ENCODE results near the gene TMEM120A. TPM values are rescaled to one million over a fixed set of nuclear protein-coding genes. Genes with fewer than 3 reads are reported as not detected.

Gene TMEM120A
- total RNA-seq, 1 donor from 2014 or later: 107 TPM

GRCh38 chr7:75984130-75985008 lies 10.0 kb downstream of the TMEM120A start:
- intact Hi-C loops (cut with micrococcal nuclease): no loop called here
- no peak for ATAC-seq
- DNase-seq: peak; percentile 36

- intact Hi-C loops (cut with micrococcal nuclease): no loop called here
- peak; percentile 38 for DNase-seq
- ATAC-seq: no peak
These were observed 10.8 kb downstream of the TMEM120A start for GRCh38 chr7:75983471-75984129.

DNA sequence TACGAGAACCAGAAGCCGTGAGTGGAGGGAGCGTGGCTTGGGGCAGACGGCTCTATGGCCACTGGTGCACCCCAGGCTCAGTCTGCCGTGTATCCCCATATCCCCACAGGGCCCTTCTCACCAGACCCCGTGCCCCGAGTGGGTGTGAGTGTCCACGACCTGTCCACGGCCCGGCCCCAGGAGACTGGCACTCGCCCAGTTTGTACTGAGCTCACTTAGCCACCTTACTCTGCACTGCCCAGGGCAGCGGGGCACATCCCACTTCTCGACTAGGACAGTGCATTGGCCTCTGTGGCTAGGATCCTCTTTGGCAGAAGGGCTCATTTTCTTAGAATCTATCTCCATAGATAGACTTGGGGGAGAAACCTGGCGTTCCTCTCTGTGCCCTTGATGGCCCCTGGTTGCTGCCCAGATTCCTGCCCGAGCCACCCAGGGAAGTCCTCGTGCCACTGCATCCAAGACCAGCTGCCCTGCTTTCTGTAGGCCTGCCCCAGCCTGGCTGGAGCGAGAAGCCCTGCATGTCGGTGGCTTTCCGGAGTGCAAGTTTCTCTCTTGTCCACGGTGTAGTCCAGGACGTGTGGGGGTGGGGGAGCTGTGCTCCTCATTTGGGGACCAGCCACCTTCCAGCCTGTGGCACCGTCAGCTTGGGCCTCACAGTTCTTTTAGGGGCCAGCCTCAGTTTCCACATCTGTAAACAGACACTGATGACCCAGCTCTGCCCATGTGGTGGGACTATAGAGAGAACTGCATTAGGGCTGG lies 11.9 kb downstream of the TMEM120A start:
- intact Hi-C loops (cut with micrococcal nuclease): no loop called here
- DNase-seq: peak; percentile 9
- no peak for ATAC-seq

DNA sequence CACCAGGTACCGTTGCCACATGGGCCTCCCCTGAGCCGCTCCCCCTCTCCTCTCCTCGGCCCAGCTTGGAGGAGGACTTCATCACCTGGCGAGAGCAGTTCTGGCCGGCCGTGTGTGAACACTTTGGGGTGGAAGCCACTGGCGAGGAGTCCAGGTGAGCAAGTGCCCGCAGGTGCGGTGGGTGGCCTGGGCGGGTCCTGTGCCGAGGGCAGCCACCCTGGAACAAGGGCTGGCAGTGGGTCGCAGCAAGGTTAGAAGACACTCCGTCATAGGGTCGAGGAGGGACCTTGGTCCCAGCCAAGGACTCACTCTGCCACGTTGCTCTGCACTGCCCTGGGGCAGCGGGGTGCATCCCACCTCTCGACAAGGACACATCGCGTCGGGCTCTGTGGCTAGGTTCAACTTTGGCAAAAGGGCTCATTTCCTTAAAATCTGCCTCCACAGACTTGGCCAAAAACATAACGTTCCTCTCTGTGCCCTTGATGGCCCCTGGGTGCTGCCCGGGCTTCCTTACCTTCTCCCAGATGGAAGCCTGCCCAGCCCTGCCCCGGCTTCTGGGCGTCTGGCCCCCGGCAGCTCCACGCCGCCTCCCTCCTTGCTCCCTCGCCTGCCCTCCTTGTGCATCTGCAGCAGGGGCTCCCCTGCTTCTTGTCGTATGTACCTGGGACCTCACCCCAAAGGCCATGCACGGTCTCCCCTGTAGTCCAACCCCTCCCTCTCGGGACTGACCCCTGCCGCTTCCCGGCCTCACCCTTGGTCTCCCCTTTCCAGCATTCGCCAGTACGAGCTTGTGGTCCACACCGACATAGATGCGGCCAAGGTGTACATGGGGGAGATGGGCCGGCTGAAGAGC lies 12.7 kb downstream of the TMEM120A start:
- intact Hi-C loops (cut with micrococcal nuclease): no loop called here
- ATAC-seq: no peak
- no peak for DNase-seq

DNA sequence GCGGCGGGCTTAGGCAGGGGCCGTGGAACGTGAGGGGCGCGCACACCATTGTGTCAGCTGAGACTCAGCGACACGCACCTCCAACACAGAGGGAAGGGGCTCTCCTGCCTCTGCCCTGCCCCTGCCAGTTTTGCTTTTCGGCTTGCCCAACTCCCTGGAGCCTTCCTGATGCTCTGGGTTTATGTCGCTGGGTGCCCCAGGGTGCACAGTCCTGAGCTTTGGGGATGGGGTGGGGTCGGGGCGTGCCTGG lies 13.3 kb downstream of the TMEM120A start:
- intact Hi-C loops (cut with micrococcal nuclease): no loop called here
- DNase-seq (no peak), ATAC-seq (no peak)

- DNase-seq (no peak), ATAC-seq (no peak)
- intact Hi-C loops (cut with micrococcal nuclease): no loop called here
These were observed 13.8 kb downstream of the TMEM120A start for GRCh38 chr7:75980430-75981202.

DNA sequence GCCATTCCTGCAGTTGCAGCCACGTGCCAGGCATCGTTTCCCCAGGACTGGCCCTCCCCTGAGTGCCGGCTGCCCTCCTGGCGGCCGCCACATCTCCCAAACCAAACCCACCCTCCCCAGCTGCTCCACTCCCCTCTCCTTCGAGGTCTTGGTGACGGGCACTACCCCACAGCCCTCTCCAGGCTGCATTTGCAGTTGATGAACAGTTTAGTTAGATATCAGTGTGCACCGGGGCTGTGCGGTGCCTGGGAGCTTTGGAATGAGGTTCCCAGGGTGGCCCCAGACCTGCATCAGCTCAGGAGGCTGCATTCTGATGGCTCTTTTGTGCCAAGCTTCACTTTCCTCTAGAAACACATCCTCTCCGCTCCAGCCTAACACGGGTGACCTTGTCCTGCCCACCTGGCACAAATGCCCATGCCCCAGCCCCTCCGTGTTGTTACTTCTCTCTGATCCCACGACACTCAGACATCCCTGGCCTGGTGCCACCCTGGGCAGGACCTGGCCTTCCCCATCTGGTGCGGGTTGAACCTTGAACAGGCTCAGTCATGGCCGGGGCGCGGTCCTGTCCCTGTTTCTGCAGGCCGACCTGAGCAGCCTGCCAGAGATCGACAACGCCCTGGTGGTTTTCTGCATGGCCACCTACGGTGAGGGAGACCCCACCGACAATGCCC lies 14.5 kb downstream of the TMEM120A start:
- no peak for ATAC-seq
- peak; percentile 65 for DNase-seq
- intact Hi-C loops (cut with micrococcal nuclease): no loop called here

- ATAC-seq (peak; percentile 66), DNase-seq (peak; percentile 71)
- intact Hi-C loops (cut with micrococcal nuclease): no loop called here
These were observed 16.7 kb downstream of the TMEM120A start for GRCh38 chr7:75977743-75978142.

- ATAC-seq (peak; percentile 73), DNase-seq (peak; percentile 81)
- intact Hi-C loops (cut with micrococcal nuclease): no loop called here
These were observed 22.2 kb downstream of the TMEM120A start for GRCh38 chr7:75971961-75972763.

- intact Hi-C loops (cut with micrococcal nuclease): no loop called here
- no peak for ATAC-seq
- DNase-seq: no peak
These were observed 23.0 kb downstream of the TMEM120A start for GRCh38 chr7:75971309-75971960.

DNA sequence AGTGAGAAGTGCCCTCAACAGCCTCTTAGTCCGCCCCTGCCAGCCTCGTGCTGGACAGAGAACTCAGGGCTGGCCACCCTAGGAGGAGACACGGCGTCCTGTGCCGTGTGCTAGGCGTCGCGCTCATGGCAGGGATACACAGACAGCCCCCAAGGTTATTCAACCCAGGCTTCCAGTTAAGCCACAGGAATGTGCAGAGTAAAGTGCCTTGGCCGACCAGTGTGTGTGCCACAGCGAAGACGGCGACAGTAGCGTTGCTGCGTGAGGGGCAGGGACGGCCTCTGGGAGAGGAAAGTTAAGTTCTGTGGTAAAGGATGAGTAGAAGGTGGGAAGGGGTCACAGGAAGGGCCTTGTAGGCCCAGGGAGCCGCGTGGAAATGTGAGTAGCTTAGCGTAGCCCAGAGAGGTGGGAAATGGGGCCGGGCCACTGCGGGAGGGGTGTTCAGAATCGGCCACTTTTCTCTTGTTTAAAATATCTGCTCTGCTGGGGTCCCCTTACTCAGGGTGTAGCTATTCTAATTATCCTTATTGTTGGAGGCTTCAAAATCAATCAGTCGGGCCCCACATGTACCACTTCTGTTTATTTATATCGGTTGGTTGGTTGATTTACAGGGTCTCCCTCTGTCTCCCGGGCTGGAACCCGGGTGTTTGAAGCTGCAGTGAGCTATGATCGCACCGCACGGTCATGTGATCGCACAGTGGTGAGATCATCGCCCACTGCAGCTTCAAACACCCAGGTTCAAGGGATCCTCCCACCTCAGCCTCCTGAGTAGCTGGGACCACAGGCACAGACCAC lies 24.5 kb downstream of the TMEM120A start:
- DNase-seq: no peak
- no peak for ATAC-seq
- intact Hi-C loops (cut with micrococcal nuclease): no loop called here

DNA sequence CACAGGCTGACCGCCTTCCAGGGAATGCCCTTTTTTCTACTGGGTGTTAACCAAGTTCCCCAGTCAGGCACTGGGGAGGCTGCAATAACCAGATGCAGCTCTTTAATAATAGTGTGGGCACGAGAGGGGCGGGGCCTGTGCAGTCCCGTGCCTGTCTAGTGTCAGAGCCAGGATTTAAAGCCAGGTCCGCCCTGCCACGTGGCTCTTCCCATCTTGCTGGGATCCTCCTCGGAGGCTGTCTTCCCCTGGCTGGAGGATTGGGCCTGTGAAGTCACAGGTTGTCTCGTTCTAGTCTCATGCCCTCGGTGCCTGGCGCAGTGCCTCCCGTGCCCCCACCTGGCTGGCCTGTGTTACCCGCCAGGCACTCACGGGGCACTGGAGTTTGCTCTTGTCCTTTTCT lies 25.2 kb downstream of the TMEM120A start:
- ATAC-seq (peak; percentile 23), DNase-seq (peak; percentile 59)
- intact Hi-C loops (cut with micrococcal nuclease): no loop called here

- intact Hi-C loops (cut with micrococcal nuclease): no loop called here
- DNase-seq (no peak), ATAC-seq (no peak)
These were observed 25.8 kb downstream of the TMEM120A start for GRCh38 chr7:75968561-75969001.

- ATAC-seq (no peak), DNase-seq (no peak)
- intact Hi-C loops (cut with micrococcal nuclease): no loop called here
These were observed 26.4 kb downstream of the TMEM120A start for GRCh38 chr7:75968012-75968411.

GRCh38 chr7:75967487-75967997 lies 26.9 kb downstream of the TMEM120A start:
- intact Hi-C loops (cut with micrococcal nuclease): no loop called here
- peak; percentile 53 for DNase-seq
- ATAC-seq: peak; percentile 24

- intact Hi-C loops (cut with micrococcal nuclease): no loop called here
- ATAC-seq (no peak), DNase-seq (no peak)
These were observed 27.3 kb downstream of the TMEM120A start for GRCh38 chr7:75967055-75967454.
